GM12878 (cell line): ENCODE measurements around the gene PERM1. TPM values are rescaled to one million over a fixed set of nuclear protein-coding genes. Genes with fewer than 3 reads are reported as not detected.
A peak's percentile ranks its signal among the peaks of the same experiment; 100 is the strongest.

Experiments used
- ATAC-seq: fragments of 200-7000 bp; cut with Tn5 transposase; 3 replicates; pipeline ENCODE4 v1.9.1; 2020; ENCODE audit warnings: mild to moderate bottlenecking, moderate library complexity
- BruUV-seq: library from RNA; stranded (reverse); fragments of 400-500 nt; replicated peaks from 2 replicates; lab custom pipeline; 2021; lab: Mats Ljungman, UMichigan
- CTCF ChIA-PET: fragments of 300-600 bp; sonication (Branson Sonifier 250); formaldehyde crosslinking; extraction: SDS; loops from one replicate; lab custom pipeline; 2021; ENCODE audit warnings: inconsistent platforms; lab: Yijun Ruan, JAX
- POLR2A ChIA-PET: fragments of 350-600 bp; formaldehyde crosslinking; extraction: SDS; loops from one replicate; lab custom pipeline; 2021; ENCODE audit warnings: inconsistent platforms; lab: Charles Lee
- RAD21 ChIA-PET: fragments of 300-600 bp; sonication (Branson Sonifier 250); formaldehyde crosslinking; loops from one replicate; lab custom pipeline; 2023; ENCODE audit warnings: antibody characterized with exemption; ENCODE audit not compliant: unreplicated experiment; lab: Charles Lee
- SMC1A ChIA-PET: fragments of 300-600 bp; sonication (Branson Sonifier 250); formaldehyde crosslinking; loops from one replicate; lab custom pipeline; 2023; ENCODE audit not compliant: unreplicated experiment, uncharacterized antibody; lab: Charles Lee
- DNase-seq: peaks from one replicate; pipeline ENCODE4 v3.0.0-alpha.2; 2011; ENCODE audit warnings: low read depth, low spot score
- FAIRE-seq: peaks from 3 replicates; lab custom pipeline; 2011; peaks lifted over from hg19 to GRCh38; lab: Jason Lieb, UNC
- H2AFZ ChIP-seq: 2 replicates; pipeline ENCODE4 v1.6.0; 2011; ENCODE audit warnings: low read depth, low read length, control low read depth; ENCODE audit not compliant: control insufficient read depth
- H3K27ac ChIP-seq: 2 replicates; pipeline ENCODE4 v1.5.1; 2011; ENCODE audit warnings: control low read depth; ENCODE audit not compliant: control insufficient read depth, insufficient read depth
- H3K27me3 ChIP-seq, 2 experiments: replicated peaks in 1 of 2; 2 replicates each; pipeline versions ENCODE4 v1.6.0 to v1.6.1; 2011; ENCODE audit warnings: low read length in 1 of 2; ENCODE audit not compliant: control insufficient read depth in 2 of 2, insufficient read depth in 2 of 2
- H3K36me3 ChIP-seq, 2 experiments: 2 replicates each; pipeline ENCODE4 v1.5.1; 2011; ENCODE audit warnings: low read length in 1 of 2; ENCODE audit not compliant: control insufficient read depth in 2 of 2, insufficient read depth in 2 of 2
- H3K4me1 ChIP-seq: 2 replicates; pipeline ENCODE4 v1.6.1; 2011; ENCODE audit warnings: mild to moderate bottlenecking, low read length, moderate library complexity, mixed read lengths; ENCODE audit not compliant: control insufficient read depth, insufficient read depth
- H3K4me2 ChIP-seq: 2 replicates; pipeline ENCODE4 v1.6.0; 2011; ENCODE audit warnings: control low read depth; ENCODE audit not compliant: control insufficient read depth, insufficient read depth
- H3K4me3 ChIP-seq: fragments of 200-600 bp; sonication (generic); 2 replicates; pipeline ENCODE4 v1.5.1; 2016
- H3K79me2 ChIP-seq: 2 replicates; pipeline ENCODE4 v1.6.0; 2011; ENCODE audit warnings: low read length; ENCODE audit not compliant: control insufficient read depth, insufficient read depth
- H3K9ac ChIP-seq: 2 replicates; pipeline ENCODE4 v1.8.0; 2011; ENCODE audit warnings: low read length, control low read depth, mixed read lengths; ENCODE audit not compliant: control insufficient read depth, insufficient read depth
- H3K9me3 ChIP-seq: replicated peaks from 3 replicates; pipeline ENCODE4 v1.5.1; 2011; ENCODE audit warnings: mild to moderate bottlenecking, low read length; ENCODE audit not compliant: control insufficient read depth, insufficient read depth
- H4K20me1 ChIP-seq: 2 replicates; pipeline ENCODE4 v1.6.0; 2011; ENCODE audit not compliant: control insufficient read depth, insufficient read depth
- BMI1 ChIP-seq: fragments of 450-650 bp; IDR thresholded peaks from 2 replicates; pipeline ENCODE4 v1.6.1; 2016; ENCODE audit warnings: mild to moderate bottlenecking, moderate library complexity, borderline replicate concordance
- CHD1 ChIP-seq: IDR thresholded peaks from 2 replicates; pipeline ENCODE4 v1.6.1; 2012; ENCODE audit warnings: low read depth, low read length, improper control_type of control experiment
- HCFC1 ChIP-seq: fragments of 150-350 bp; IDR thresholded peaks from 2 replicates; pipeline ENCODE4 v1.6.1; 2014; ENCODE audit warnings: low read length
- MEF2B ChIP-seq: fragments of 450-650 bp; IDR thresholded peaks from 2 replicates; pipeline ENCODE4 v1.6.1; 2018; ENCODE audit warnings: mild to moderate bottlenecking, moderate library complexity; ENCODE audit not compliant: partially characterized antibody, poor library complexity, severe bottlenecking
- NBN ChIP-seq: fragments of 450-650 bp; IDR thresholded peaks from 2 replicates; pipeline ENCODE4 v1.6.1; 2016
- WRNIP1 ChIP-seq: IDR thresholded peaks from 2 replicates; pipeline ENCODE4 v1.6.1; 2011; ENCODE audit warnings: low read depth, low read length, improper control_type of control experiment, borderline replicate concordance
- WGBS: methylation state at CpG from one replicate; pipeline ENCODE4 v1.1.6; 2016; ENCODE audit warnings: low lambda C conversion rate; ENCODE audit not compliant: insufficient replicate concordance, insufficient coverage; ENCODE audit errors: missing lambda C conversion rate; 5-methylcytosine and 5-hydroxymethylcytosine counted together
- in situ Hi-C: fragments of 300-500 bp; cut with MboI; formaldehyde crosslinking; loops from 9 replicates; pipeline ENCODE4 v1.14.3; 2018; ENCODE audit warnings: mixed read lengths
- intact Hi-C: fragments of 100-400 bp; cut with micrococcal nuclease; formaldehyde crosslinking; loops from one replicate; pipeline ENCODE4 v1.14.2; 2022; ENCODE audit not compliant: unreplicated experiment
- polyA plus RNA-seq, 11 experiments: library from polyadenylated mRNA; depleted of rRNA in 4 of 11; unstranded in 6 of 11; stranded (reverse) in 5 of 11; fragments of >200 nt; fragmentation: Nextera tagmentation in 4 of 11; fragmentation: Illumina TruSeq in 1 of 11; extraction: Ambion mirVana in 4 of 11; extraction: Trizol in 1 of 11; gene quantifications; 1 replicate in 1 of 11; 2 replicates in 10 of 11; pipeline versions ENCODE4 v1.2.1 to v1.2.3, GENCODE V29; 2011 to 2016; ENCODE audit warnings: inconsistent platforms in 2 of 11, missing spikeins in 2 of 11, low read depth in 1 of 11
- total RNA-seq, 4 experiments: library from RNA; depleted of rRNA in 3 of 4; stranded (reverse); fragments of >200 nt in 3 of 4; fragmentation: Illumina TruSeq in 1 of 4; extraction: Trizol in 1 of 4; gene quantifications; 2 replicates each; pipeline versions ENCODE4 v1.2.1 to v1.2.3, GENCODE V29; 2013 to 2021
- TF ChIP-seq, protein P1 (sequence below): fragments of 450-650 bp; IDR thresholded peaks from 2 replicates; pipeline ENCODE4 v1.6.1; 2014; ENCODE audit warnings: mild to moderate bottlenecking

PERM1 gene
- total and polyA plus RNA-seq, 10 of the 15 experiments (the other 5 are each of a cell fraction or from before 2014, with no cell fraction given), result not detected

DNA sequence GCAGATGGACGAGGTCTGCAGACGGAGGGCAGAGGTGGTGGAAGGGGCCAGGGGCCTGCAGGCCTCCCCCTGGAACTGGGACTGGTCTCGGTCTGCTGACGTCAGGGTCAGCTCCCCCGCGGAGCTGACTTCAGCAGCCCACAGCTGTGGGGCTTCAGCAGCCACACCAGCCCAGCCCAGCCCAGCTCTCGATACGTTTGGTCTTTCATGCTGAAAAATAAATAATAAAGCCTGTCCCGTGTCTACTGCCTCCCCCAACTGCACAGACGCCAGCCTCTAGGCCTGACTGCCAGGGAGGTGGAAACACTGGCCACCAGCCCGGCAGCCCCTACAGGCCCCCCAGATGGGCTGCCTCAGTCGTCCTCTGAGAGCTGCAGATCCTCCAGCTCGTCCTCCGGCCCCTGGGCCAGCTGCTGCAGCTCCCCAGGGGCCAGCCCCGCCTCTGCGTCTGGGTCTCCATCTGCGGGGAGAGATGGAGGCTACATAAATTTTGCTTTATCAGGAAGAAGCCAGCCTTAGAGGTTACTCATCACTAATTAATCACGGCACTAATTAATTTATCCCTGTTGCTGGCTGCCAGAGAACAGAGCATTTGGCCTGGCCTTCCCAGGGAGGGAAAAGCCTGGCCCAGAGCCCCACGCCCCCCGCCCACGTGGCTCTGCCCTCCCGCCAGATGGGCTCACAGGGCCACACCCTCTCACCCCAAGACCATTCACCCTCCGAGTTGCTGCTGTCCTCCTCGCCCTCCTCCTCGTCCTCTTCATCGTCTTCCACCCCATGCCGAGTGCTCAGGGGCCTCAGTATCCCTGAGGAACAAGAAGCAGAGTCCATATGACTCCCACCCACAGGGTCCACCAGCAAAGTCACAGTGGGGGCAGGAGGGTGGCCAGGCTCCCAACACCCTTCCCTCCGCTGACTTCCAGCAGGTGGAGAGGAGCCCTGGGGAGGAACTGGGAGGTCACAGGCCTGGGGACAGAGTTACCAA lies 37.3 kb downstream of the PERM1 start:
- intact Hi-C loops (loop anchor here (5.0 kb wide), 1 partner anchor 37 kb away; no protein-coding TSS in a partner anchor), in situ Hi-C loops (no loop called here)
- ChIA-PET POLR2A (no interaction called here), SMC1A (no interaction called here), CTCF (no interaction called here), RAD21 (no interaction called here)
- DNase-seq (no peak), FAIRE-seq (no peak), ATAC-seq (no peak)
- H2AFZ ChIP-seq, result no peak overlapping the region
- H3K4me3 ChIP-seq, result no peak overlapping the region
- no peaks in the 10 kb centered on the region for H3K79me2 ChIP-seq
- peaks cover 6 to 8% of the 10 kb centered on the region in 2 experiments for H3K27me3 ChIP-seq
- peaks cover 7% of the 10 kb centered on the region; the same call in 1 of the 2 replicates for H3K4me1 ChIP-seq
- TSS peak; percentile 60 for BruUV-seq
- WGBS, result 77% methylated on average over 28 of the region's 28 CpGs
- H3K9me3 ChIP-seq, result no peaks in the 10 kb centered on the region
- H4K20me1 ChIP-seq, result no peaks in the 10 kb centered on the region
- no peak overlapping the region for H3K4me2 ChIP-seq
- peaks cover 9 to 15% of the 10 kb centered on the region in 2 experiments for H3K36me3 ChIP-seq
- no peak overlapping the region for H3K9ac ChIP-seq
- H3K27ac ChIP-seq, result no peak overlapping the region
- TF ChIP-seq, protein P1, sequence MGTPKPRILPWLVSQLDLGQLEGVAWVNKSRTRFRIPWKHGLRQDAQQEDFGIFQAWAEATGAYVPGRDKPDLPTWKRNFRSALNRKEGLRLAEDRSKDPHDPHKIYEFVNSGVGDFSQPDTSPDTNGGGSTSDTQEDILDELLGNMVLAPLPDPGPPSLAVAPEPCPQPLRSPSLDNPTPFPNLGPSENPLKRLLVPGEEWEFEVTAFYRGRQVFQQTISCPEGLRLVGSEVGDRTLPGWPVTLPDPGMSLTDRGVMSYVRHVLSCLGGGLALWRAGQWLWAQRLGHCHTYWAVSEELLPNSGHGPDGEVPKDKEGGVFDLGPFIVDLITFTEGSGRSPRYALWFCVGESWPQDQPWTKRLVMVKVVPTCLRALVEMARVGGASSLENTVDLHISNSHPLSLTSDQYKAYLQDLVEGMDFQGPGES, result no peak
- TF ChIP-seq NBN, result no peak
- no peak for TF ChIP-seq WRNIP1
- TF ChIP-seq HCFC1, result no peak
- TF ChIP-seq MEF2B, result no peak
- no peak for TF ChIP-seq CHD1
- no peak for TF ChIP-seq BMI1
